ENCODE measurements around the gene CERK.

GRCh38 chr22:46638601-46639431, 99.2 kb downstream of the CERK start:
- TF ChIP-seq CTCF (IDR thresholded peaks at IDR 0.05; ENCODE audit: poor library complexity, severe bottlenecking) (no peak), MXI1 (conservative IDR thresholded peaks at IDR 0.05; ENCODE audit: poor library complexity, severe bottlenecking) (no peak)
